ENCODE results near the gene FNDC3B. TPM values are rescaled to one million over a fixed set of nuclear protein-coding genes. Genes with fewer than 3 reads are reported as not detected.

Gene FNDC3B
- total RNA-seq, 4 donors from 2014 or later: 59.8 to 72.6 (median 65.6) TPM

DNA sequence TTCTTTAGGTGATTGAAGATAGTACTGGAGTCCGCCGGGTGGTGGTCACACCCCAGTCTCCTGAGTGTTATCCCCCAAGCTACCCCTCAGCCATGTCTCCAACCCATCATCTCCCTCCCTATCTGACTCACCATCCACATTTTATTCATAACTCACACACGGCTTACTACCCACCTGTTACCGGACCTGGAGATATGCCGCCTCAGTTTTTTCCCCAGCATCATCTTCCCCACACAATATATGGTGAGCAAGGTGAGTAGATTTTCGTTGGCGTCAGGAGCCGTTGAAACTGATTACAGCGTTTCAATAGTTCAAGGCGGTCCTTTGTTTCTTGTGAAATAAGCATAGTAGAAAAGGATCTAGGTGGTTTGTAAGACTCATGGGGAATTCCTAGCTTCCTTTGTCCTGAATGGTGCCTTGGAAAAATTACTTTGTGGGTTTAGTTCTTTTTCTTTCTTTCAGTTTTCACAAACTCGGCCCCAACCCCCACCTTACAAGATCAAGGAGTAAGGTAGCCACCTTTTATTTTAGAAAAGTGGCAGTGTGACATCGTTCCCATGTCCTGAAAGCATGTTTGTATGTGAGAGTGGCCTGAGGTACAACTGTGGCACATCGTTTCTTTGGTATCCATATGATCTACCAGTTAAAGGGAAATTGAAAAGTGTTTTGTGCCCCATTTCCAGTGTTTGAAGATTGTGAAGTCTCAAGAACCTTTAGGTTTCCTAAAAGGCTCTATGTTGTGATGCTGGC lies 208.3 kb downstream of the FNDC3B start:
- WGBS: 96% methylated on average over 13 of the region's 13 CpGs

DNA sequence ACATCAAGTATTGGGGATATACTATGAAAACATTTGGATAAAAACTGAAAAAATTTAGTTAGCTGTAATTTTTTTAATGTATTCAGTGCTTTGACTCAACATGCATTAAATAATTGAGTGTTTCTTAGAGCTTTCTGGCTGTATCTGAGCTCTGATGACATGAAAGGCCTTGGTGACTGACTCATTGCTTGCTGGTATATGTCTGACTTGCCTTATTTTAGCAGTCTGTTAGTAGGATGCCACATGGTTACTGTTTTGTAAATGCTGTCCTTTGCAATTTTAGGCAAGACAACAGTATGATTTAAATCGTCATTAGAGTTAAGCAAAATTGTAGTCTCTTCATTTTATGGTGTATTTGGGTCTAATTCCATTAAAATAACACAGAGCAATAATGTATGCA lies 209.7 kb downstream of the FNDC3B start:
- intact Hi-C loops (cut with DNase I): no loop called here
- Histone ChIP-seq H3K36me3 (peaks cover 0 to 29% (median 18%) of the 10 kb centered on the region in 4 donors), H3K27ac (replicated peaks in 1 of 4) (no peak overlapping the region), H3K9me3 (no peaks in the 10 kb centered on the region), H3K4me3 (no peak overlapping the region), H3K4me1 (peaks cover 14 to 29% (median 20%) of the 10 kb centered on the region in 4 donors), H3K27me3 (no peaks in the 10 kb centered on the region)
- DNase-seq (ENCODE audit: extremely low spot score): no peak
- TF ChIP-seq POLR2A (IDR thresholded peaks at IDR 0.05; ENCODE audit: low read depth) (no peak), POLR2AphosphoS5 (IDR thresholded peaks at IDR 0.05) (no peak), EP300 (IDR thresholded peaks at IDR 0.05) (no peak)
- TF ChIP-seq, protein P1, sequence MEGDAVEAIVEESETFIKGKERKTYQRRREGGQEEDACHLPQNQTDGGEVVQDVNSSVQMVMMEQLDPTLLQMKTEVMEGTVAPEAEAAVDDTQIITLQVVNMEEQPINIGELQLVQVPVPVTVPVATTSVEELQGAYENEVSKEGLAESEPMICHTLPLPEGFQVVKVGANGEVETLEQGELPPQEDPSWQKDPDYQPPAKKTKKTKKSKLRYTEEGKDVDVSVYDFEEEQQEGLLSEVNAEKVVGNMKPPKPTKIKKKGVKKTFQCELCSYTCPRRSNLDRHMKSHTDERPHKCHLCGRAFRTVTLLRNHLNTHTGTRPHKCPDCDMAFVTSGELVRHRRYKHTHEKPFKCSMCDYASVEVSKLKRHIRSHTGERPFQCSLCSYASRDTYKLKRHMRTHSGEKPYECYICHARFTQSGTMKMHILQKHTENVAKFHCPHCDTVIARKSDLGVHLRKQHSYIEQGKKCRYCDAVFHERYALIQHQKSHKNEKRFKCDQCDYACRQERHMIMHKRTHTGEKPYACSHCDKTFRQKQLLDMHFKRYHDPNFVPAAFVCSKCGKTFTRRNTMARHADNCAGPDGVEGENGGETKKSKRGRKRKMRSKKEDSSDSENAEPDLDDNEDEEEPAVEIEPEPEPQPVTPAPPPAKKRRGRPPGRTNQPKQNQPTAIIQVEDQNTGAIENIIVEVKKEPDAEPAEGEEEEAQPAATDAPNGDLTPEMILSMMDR (IDR thresholded peaks at IDR 0.05): no peak
- WGBS: 77% methylated on average over 1 of the region's 1 CpG

More for the DNA sequence above, 208.3 kb downstream of the FNDC3B start:
- Histone ChIP-seq H3K27ac (replicated peaks in 1 of 4) (no peak overlapping the region), H3K36me3 (peaks cover 0 to 28% (median 15%) of the 10 kb centered on the region in 4 donors), H3K4me1 (peaks cover 14 to 28% (median 19%) of the 10 kb centered on the region in 4 donors), H3K9me3 (no peaks in the 10 kb centered on the region), H3K4me3 (no peak overlapping the region), H3K27me3 (no peaks in the 10 kb centered on the region)
- DNase-seq (ENCODE audit: extremely low spot score): no peak
- TF ChIP-seq, protein P1 (IDR thresholded peaks at IDR 0.05): no peak
- TF ChIP-seq EP300 (IDR thresholded peaks at IDR 0.05): no peak
- no peak for TF ChIP-seq POLR2A (IDR thresholded peaks at IDR 0.05; ENCODE audit: low read depth)
- TF ChIP-seq POLR2AphosphoS5 (IDR thresholded peaks at IDR 0.05): no peak
- intact Hi-C loops (cut with DNase I): no loop called here

DNA sequence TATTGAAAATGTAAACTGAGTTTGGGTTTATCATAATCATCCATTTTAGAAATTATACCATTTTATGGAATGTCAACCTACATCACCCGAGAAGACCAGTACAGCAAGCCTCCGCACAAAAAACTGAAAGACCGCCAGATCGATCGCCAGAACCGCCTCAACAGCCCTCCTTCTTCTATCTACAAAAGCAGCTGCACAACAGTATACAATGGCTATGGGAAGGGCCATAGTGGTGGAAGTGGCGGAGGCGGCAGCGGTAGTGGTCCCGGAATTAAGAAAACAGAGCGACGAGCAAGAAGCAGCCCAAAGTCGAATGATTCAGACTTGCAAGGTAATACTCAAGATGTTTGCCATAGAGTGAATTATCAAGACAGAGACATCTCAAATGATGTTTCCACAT lies 211.8 kb downstream of the FNDC3B start:
- no peaks in the 10 kb centered on the region for H3K9me3 ChIP-seq
- WGBS: 96% methylated on average over 13 of the region's 13 CpGs
- H3K27me3 ChIP-seq: no peaks in the 10 kb centered on the region
- H3K4me1 ChIP-seq: peaks cover 20 to 33% (median 28%) of the 10 kb centered on the region in 4 donors
- DNase-seq (ENCODE audit: extremely low spot score): no peak
- no peak for TF ChIP-seq POLR2AphosphoS5 (IDR thresholded peaks at IDR 0.05)
- TF ChIP-seq POLR2A (IDR thresholded peaks at IDR 0.05; ENCODE audit: low read depth): no peak
- no peak for TF ChIP-seq EP300 (IDR thresholded peaks at IDR 0.05)
- TF ChIP-seq, protein P1 (IDR thresholded peaks at IDR 0.05): no peak
- peaks cover 0 to 29% (median 18%) of the 10 kb centered on the region in 4 donors for H3K36me3 ChIP-seq
- H3K27ac ChIP-seq (replicated peaks in 1 of 4): no peak overlapping the region
- no peak overlapping the region for H3K4me3 ChIP-seq
- intact Hi-C loops (cut with DNase I): no loop called here

DNA sequence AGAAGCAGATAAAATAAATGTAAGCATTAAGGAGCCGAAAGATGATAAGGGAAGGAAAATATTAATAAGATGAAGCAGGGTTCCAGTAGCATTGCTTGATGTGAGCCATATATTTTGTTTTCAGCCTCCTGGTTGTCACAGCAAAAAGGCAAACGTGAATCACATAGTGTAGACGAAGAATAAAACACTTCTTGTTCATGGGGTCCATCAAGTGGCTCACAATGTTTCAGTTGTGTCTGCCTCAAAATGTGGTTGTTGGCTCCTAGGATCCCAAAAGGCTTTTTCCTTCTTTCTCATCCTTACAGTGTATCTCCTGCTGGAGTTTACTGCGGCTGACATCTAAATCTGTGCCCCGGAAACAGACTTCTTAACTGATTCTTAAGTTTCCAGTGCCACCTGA lies 213.8 kb downstream of the FNDC3B start:
- 90% methylated on average over 5 of the region's 5 CpGs for WGBS
- H3K27me3 ChIP-seq: no peaks in the 10 kb centered on the region
- H3K27ac ChIP-seq (replicated peaks in 1 of 4): no peak overlapping the region
- intact Hi-C loops (cut with DNase I): no loop called here
- no peak for DNase-seq (ENCODE audit: extremely low spot score)
- no peak overlapping the region for H3K4me3 ChIP-seq
- H3K4me1 ChIP-seq: peaks cover 28 to 46% (median 41%) of the 10 kb centered on the region in 4 donors
- H3K36me3 ChIP-seq: peaks cover 0 to 21% (median 11%) of the 10 kb centered on the region in 4 donors
- H3K9me3 ChIP-seq: no peaks in the 10 kb centered on the region
- TF ChIP-seq EP300 (IDR thresholded peaks at IDR 0.05): no peak
- TF ChIP-seq, protein P1 (IDR thresholded peaks at IDR 0.05): no peak
- TF ChIP-seq POLR2A (IDR thresholded peaks at IDR 0.05; ENCODE audit: low read depth): no peak
- TF ChIP-seq POLR2AphosphoS5 (IDR thresholded peaks at IDR 0.05): no peak

Measured in esophagus muscularis mucosa (tissue), 4 donors.